Measurements from ENCODE around the gene TFPT. TPM values are rescaled to one million over a fixed set of nuclear protein-coding genes. Genes with fewer than 3 reads are reported as not detected.

Gene TFPT
- total and polyA plus RNA-seq, 2 of the 13 experiments (the other 11 are each of a cell fraction or from before 2014, with no cell fraction given) = 8.4 to 10.7 TPM

DNA sequence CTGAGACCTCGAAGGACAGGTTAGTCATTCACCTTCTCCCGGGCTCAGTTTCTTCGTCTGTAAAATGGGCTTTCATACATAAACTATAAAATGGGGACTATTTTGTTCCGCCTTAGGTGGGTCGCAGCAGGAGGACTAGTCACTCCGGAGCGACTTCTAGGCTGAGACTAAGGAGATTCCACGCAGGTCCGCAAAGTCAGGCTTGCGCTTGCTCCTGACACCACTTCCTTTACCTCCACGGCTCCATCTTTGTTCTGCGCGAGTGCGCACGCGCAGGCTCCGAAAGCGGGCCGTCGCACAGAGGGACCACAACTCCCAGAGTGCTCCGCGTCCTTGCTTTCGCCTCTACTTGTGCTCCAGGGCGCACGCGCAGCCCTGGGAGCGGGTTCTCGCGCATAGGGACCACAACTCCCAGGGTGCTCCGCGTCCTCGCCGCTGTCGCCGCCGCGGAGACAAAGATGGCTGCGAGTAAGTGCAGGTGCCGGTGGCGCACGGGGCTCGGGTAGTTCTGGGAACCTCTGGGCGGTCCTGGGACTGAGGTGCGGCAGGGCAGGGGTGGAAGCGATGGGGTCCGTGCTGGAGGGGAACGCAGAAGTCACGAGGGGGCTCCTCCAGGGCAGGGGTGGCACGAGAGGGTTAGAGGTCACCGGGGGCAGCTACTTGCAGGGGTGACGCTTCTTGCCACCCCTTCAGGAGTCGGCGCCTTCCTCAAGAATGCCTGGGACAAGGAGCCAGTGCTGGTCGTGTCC lies 12.9 kb downstream of the TFPT start, which contains the start of gene NDUFA3 (continued):
- TF ChIP-seq DR1 (CRISPR knock-in tag; IDR thresholded peaks at IDR 0.05) (peak; percentile 62; the same call in 1 of the 2 replicates), YEATS4 (CRISPR knock-in tag; IDR thresholded peaks at IDR 0.05; ENCODE audit: borderline replicate concordance) (0 out of 2 replicates have a peak, but pooled peaks have one; percentile 36), ZBTB8A (CRISPR knock-in tag; IDR thresholded peaks at IDR 0.05; ENCODE audit: borderline replicate concordance, low read depth) (no peak), ZNF17 (CRISPR knock-in tag; IDR thresholded peaks at IDR 0.05) (no peak), KLF15 (CRISPR knock-in tag; IDR thresholded peaks at IDR 0.05; ENCODE audit: borderline replicate concordance) (no peak), NFYC (CRISPR knock-in tag; IDR thresholded peaks at IDR 0.05) (peak; percentile 68), JUN (CRISPR knock-in tag; IDR thresholded peaks at IDR 0.05) (0 out of 2 replicates have a peak, but pooled peaks have one; percentile 22), ZZZ3 (CRISPR knock-in tag; IDR thresholded peaks at IDR 0.05; ENCODE audit: borderline replicate concordance) (no peak), MIER2 (CRISPR knock-in tag; IDR thresholded peaks at IDR 0.05) (peak; percentile 61; the same call in 1 of the 2 replicates), NR2F1 (CRISPR knock-in tag; IDR thresholded peaks at IDR 0.05) (peak; percentile 18 to 52; a peak in 2 of 4 replicates), ZNF207 (IDR thresholded peaks at IDR 0.05; ENCODE audit: borderline replicate concordance) (no peak), RFX5 (IDR thresholded peaks at IDR 0.05; ENCODE audit: low read depth, low read length) (no peak), ZFP62 (CRISPR knock-in tag; IDR thresholded peaks at IDR 0.05) (0 out of 2 replicates have a peak, but pooled peaks have one; percentile 65), ARNT2 (CRISPR knock-in tag; IDR thresholded peaks at IDR 0.05; ENCODE audit: low read depth) (no peak; the same call in 1 of the 2 replicates), GABPA (IDR thresholded peaks at IDR 0.05; ENCODE audit: low read depth, low read length) (no peak), GABPA (CRISPR knock-in tag; IDR thresholded peaks at IDR 0.05; ENCODE audit: low read depth) (peak; percentile 85)
- TF ChIP-seq, protein P1, sequence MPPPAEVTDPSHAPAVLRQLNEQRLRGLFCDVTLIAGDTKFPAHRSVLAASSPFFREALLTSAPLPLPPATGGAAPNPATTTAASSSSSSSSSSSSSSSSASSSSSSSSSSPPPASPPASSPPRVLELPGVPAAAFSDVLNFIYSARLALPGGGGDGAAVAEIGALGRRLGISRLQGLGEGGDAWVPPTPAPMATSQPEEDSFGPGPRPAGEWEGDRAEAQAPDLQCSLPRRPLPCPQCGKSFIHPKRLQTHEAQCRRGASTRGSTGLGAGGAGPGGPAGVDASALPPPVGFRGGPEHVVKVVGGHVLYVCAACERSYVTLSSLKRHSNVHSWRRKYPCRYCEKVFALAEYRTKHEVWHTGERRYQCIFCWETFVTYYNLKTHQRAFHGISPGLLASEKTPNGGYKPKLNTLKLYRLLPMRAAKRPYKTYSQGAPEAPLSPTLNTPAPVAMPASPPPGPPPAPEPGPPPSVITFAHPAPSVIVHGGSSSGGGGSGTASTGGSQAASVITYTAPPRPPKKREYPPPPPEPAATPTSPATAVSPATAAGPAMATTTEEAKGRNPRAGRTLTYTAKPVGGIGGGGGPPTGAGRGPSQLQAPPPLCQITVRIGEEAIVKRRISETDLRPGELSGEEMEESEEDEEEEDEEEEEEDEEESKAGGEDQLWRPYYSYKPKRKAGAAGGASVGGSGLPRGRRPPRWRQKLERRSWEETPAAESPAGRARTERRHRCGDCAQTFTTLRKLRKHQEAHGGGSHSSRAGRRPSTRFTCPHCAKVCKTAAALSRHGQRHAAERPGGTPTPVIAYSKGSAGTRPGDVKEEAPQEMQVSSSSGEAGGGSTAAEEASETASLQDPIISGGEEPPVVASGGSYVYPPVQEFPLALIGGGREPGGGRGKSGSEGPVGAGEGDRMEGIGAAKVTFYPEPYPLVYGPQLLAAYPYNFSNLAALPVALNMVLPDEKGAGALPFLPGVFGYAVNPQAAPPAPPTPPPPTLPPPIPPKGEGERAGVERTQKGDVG (CRISPR knock-in tag; IDR thresholded peaks at IDR 0.05; ENCODE audit: borderline replicate concordance) = no peak
- TF ChIP-seq, protein P2, sequence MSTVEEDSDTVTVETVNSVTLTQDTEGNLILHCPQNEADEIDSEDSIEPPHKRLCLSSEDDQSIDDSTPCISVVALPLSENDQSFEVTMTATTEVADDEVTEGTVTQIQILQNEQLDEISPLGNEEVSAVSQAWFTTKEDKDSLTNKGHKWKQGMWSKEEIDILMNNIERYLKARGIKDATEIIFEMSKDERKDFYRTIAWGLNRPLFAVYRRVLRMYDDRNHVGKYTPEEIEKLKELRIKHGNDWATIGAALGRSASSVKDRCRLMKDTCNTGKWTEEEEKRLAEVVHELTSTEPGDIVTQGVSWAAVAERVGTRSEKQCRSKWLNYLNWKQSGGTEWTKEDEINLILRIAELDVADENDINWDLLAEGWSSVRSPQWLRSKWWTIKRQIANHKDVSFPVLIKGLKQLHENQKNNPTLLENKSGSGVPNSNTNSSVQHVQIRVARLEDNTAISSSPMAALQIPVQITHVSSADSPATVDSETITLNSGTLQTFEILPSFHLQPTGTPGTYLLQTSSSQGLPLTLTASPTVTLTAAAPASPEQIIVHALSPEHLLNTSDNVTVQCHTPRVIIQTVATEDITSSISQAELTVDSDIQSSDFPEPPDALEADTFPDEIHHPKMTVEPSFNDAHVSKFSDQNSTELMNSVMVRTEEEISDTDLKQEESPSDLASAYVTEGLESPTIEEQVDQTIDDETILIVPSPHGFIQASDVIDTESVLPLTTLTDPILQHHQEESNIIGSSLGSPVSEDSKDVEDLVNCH (CRISPR knock-in tag; IDR thresholded peaks at IDR 0.05) = no peak
- TF ChIP-seq, protein P3, sequence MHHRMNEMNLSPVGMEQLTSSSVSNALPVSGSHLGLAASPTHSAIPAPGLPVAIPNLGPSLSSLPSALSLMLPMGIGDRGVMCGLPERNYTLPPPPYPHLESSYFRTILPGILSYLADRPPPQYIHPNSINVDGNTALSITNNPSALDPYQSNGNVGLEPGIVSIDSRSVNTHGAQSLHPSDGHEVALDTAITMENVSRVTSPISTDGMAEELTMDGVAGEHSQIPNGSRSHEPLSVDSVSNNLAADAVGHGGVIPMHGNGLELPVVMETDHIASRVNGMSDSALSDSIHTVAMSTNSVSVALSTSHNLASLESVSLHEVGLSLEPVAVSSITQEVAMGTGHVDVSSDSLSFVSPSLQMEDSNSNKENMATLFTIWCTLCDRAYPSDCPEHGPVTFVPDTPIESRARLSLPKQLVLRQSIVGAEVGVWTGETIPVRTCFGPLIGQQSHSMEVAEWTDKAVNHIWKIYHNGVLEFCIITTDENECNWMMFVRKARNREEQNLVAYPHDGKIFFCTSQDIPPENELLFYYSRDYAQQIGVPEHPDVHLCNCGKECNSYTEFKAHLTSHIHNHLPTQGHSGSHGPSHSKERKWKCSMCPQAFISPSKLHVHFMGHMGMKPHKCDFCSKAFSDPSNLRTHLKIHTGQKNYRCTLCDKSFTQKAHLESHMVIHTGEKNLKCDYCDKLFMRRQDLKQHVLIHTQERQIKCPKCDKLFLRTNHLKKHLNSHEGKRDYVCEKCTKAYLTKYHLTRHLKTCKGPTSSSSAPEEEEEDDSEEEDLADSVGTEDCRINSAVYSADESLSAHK (CRISPR knock-in tag; IDR thresholded peaks at IDR 0.05; ENCODE audit: borderline replicate concordance) = no peak
- TF ChIP-seq, protein P4, sequence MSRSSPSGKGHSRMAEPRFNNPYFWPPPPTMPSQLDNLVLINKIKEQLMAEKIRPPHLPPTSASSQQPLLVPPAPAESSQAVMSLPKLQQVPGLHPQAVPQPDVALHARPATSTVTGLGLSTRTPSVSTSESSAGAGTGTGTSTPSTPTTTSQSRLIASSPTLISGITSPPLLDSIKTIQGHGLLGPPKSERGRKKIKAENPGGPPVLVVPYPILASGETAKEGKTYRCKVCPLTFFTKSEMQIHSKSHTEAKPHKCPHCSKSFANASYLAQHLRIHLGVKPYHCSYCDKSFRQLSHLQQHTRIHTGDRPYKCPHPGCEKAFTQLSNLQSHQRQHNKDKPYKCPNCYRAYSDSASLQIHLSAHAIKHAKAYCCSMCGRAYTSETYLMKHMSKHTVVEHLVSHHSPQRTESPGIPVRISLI (CRISPR knock-in tag; IDR thresholded peaks at IDR 0.05; ENCODE audit: borderline replicate concordance) = no peak
